Activated naive CD4-positive, alpha-beta T cell treated with anti-CD3 and anti-CD28 coated beads, Interleukin-2, amount 50 U/mL, for 16 hours (primary cell): ENCODE measurements around the gene KLF15.

Source experiments
- DNase-seq: peaks from one replicate; pipeline ENCODE4 v3.0.0-alpha.2; 2020

Gene KLF15

GRCh38 chr3:126357295-126358037, at the start of gene KLF15:
TSS of gene KLF15 (minus strand) at chr3:126357408. CDS start at chr3:126352922, 4,486 bp downstream.
- DNase-seq = peak; percentile 75

GRCh38 chr3:126406389-126407296, 49.4 kb upstream of the KLF15 start:
- no peak for DNase-seq

- no peak for DNase-seq
Measured at GRCh38 chr3:126402666-126403302, 45.6 kb upstream of the KLF15 start.

GRCh38 chr3:126402178-126402577, 45.0 kb upstream of the KLF15 start:
- no peak for DNase-seq

- no peak for DNase-seq
Measured at GRCh38 chr3:126401611-126402160, 44.5 kb upstream of the KLF15 start.

GRCh38 chr3:126399756-126400155, 42.5 kb upstream of the KLF15 start:
- DNase-seq = no peak

GRCh38 chr3:126399351-126399735, 42.1 kb upstream of the KLF15 start:
- no peak for DNase-seq

- no peak for DNase-seq
Measured at GRCh38 chr3:126398423-126399350, 41.5 kb upstream of the KLF15 start.

GRCh38 chr3:126397610-126398422, 40.6 kb upstream of the KLF15 start:
- DNase-seq = no peak

- no peak for DNase-seq
Measured at GRCh38 chr3:126396536-126396935, 39.3 kb upstream of the KLF15 start.

GRCh38 chr3:126395846-126396513, 38.8 kb upstream of the KLF15 start:
- DNase-seq = no peak

- no peak for DNase-seq
Measured at GRCh38 chr3:126394977-126395321, 37.7 kb upstream of the KLF15 start.

- DNase-seq = no peak
Measured at GRCh38 chr3:126394179-126394976, 37.2 kb upstream of the KLF15 start, which contains the start of gene CFAP100. TSS of gene CFAP100 (plus strand) at chr3:126394909. CDS start at chr3:126396001, 1,092 bp downstream.

- DNase-seq = no peak
Measured at GRCh38 chr3:126393563-126393962, 36.4 kb upstream of the KLF15 start.

GRCh38 chr3:126392246-126392645, 35.0 kb upstream of the KLF15 start:
- DNase-seq = no peak

GRCh38 chr3:126391631-126392030, 34.4 kb upstream of the KLF15 start:
- DNase-seq = no peak

- no peak for DNase-seq
Measured at GRCh38 chr3:126390751-126391150, 33.5 kb upstream of the KLF15 start.

- DNase-seq = no peak
Measured at GRCh38 chr3:126390201-126390600, 33.0 kb upstream of the KLF15 start.

- DNase-seq = no peak
Measured at GRCh38 chr3:126389794-126390146, 32.6 kb upstream of the KLF15 start.
